ENCODE data around the gene AEN.

GRCh38 chr15:88653200-88654064, 32.3 kb downstream of the AEN start:
- TF ChIP-seq CTCF (conservative IDR thresholded peaks at IDR 0.05 in 1 of 2, IDR thresholded peaks at IDR 0.05 in 1 of 2; ENCODE audit: extremely low read depth in 1 of 2, insufficient read depth in 1 of 2, low read depth in 1 of 2, low read length in 2 of 2) (no peak), EZH2 (IDR thresholded peaks at IDR 0.05; ENCODE audit: borderline replicate concordance, low read length) (no peak)

All from mammary epithelial cell (primary cell).